ENCODE measurements around the gene MEGF11. TPM values are rescaled to one million over a fixed set of nuclear protein-coding genes. Genes with fewer than 3 reads are reported as not detected.
"Not testable (repeated sequence)": the region's sequence is repeated elsewhere in the genome, so short reads cannot be mapped to it uniquely, and the experiment has no call there.

MEGF11 gene
- total RNA-seq, 1 donor: under 0.01 TPM

DNA sequence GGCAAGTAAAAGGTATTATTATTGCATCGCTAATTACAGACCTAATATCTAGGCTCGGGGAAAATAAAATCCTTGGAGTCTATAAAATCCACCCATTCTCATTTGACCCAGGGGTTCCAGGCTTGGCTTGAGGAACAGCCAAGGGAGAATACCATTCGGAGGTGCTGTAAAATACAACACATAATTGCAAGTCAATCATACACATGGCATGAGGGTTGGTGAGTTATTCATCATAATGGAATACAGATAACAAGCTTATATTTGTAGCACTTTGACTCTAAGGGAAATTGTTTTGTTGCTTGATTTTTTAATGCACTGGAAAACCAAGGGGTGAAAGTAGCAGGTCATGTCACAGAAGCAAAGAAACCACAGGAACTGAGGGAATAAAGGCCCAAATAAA, 23.0 kb upstream of the MEGF11 start:
- TF ChIP-seq, protein P1, sequence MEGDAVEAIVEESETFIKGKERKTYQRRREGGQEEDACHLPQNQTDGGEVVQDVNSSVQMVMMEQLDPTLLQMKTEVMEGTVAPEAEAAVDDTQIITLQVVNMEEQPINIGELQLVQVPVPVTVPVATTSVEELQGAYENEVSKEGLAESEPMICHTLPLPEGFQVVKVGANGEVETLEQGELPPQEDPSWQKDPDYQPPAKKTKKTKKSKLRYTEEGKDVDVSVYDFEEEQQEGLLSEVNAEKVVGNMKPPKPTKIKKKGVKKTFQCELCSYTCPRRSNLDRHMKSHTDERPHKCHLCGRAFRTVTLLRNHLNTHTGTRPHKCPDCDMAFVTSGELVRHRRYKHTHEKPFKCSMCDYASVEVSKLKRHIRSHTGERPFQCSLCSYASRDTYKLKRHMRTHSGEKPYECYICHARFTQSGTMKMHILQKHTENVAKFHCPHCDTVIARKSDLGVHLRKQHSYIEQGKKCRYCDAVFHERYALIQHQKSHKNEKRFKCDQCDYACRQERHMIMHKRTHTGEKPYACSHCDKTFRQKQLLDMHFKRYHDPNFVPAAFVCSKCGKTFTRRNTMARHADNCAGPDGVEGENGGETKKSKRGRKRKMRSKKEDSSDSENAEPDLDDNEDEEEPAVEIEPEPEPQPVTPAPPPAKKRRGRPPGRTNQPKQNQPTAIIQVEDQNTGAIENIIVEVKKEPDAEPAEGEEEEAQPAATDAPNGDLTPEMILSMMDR (IDR thresholded peaks at IDR 0.05; ENCODE audit: insufficient read depth, low read depth, low read length): no peak
- H3K4me3 ChIP-seq (ENCODE audit: low read depth, low read length): no peak overlapping the region
- DNase-seq (ENCODE audit: low read depth): no peak

DNA sequence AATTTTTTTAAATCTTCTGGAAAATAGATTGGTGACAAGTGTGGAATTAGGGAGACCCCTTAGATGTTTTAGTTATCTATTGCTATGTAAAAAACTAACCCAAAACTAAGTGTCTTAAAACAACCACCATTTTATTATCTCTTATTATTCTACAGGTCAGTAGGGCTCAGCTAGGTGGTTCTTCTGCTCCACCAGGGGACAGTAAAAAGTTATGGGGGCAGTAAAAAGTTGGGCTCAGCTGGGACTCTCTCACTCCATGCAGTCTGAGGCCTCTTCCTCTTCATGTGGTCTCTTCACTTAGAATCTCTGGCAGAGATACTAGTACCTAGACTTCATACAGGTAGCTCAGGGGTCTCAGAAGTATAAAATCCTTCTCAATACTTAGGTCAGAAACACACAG, 21.8 kb upstream of the MEGF11 start:
- TF ChIP-seq, protein P1 (IDR thresholded peaks at IDR 0.05; ENCODE audit: insufficient read depth, low read depth, low read length): no peak
- no peak for DNase-seq (ENCODE audit: low read depth)
- H3K4me3 ChIP-seq (ENCODE audit: low read depth, low read length): no peak overlapping the region

DNA sequence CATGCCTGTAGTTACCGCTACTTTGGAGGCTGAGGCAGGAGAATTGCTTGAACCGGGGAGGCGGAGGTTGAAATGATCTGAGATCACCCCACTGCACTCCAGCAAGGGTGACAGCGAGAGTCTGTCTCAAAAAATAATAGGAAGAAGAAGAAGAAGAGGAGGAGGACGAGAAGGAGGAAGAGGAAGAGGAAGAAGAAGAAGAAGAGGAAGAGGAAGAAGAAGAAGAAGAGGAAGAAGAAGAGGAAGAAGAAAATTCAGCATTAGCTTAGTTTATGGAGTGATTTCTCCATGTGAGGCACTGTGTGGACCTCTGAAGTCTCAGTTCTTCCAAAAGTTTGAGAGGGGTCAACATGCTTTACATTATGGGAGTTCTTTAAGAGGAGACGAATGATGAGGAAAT, 17.4 kb upstream of the MEGF11 start:
- TF ChIP-seq, protein P1 (IDR thresholded peaks at IDR 0.05; ENCODE audit: insufficient read depth, low read depth, low read length): no peak
- DNase-seq (ENCODE audit: low read depth): no peak

DNA sequence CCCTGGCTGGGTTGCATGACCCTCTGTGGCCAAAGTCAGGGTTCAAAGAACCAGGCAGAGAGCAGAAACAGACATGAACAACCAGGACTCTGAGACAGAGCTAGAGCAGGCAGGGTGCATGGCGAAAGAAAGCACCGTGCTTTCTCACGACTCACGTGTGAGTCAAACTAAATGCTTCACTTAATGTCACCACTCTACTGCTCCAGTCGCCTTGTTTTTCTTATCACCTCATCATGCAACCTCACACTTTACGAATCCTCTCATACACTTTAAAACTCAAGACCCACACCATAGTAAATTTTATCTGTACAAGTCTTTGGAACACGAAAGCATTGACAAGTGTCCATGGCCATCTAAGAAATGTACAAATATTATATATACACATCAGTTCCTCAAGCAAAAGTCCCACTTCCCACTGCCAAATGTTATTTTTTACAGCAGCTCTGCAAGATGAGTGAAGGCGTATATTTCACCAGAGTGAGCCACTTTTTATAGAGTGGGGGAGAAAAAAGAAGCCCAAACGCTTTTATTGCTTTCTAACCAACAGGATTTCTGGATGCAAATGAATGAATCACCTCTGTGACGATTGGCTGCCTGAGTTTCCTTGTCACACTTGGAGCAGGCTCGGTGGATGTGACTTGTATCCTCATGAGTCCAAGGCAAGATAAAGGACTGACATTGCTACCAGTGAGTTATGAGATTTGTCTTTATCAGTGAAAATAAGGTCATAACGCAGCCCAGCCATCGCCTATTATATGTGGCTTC, 16.0 kb upstream of the MEGF11 start:
- no peak overlapping the region for H3K4me3 ChIP-seq (ENCODE audit: low read depth, low read length)
- DNase-seq (ENCODE audit: low read depth): peak; percentile 74

More for the DNA sequence above, 17.4 kb upstream of the MEGF11 start:
- no peak overlapping the region for H3K4me3 ChIP-seq (ENCODE audit: low read depth, low read length)

DNA sequence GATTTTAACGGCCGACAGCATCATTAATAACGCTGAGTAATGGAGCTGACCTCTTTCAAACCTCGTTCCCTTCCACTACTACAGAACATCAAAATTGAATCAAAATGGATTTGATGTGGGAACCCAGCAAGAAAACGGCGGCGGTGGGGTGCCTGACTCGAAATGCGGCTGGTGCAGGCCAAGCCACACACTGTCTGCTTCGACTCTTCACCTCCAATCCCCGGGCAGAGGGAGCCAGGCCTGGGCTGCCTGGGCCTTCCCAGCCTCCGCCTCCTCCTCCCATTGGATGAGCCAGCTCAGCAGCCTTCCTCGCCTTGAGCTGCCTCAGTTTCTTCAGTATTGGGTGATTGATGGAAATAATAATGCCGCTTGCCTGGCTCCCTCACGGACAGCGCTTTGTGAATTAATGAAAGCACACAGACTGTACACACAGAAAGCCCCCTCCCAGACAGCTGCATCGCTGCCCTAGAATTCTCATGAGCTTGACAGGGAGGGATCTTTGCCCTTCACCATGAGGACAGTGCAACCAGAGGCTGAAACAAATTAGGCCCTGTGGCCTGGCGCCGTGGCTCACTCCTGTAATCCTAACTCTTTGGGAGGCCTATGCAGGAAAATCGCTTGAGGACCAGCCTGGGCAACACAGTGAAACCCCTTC, 11.4 kb upstream of the MEGF11 start:
- H3K4me3 ChIP-seq (ENCODE audit: low read depth, low read length): no peak overlapping the region
- TF ChIP-seq, protein P1 (IDR thresholded peaks at IDR 0.05; ENCODE audit: insufficient read depth, low read depth, low read length): no peak
- no peak for DNase-seq (ENCODE audit: low read depth)

More for the DNA sequence above, 16.0 kb upstream of the MEGF11 start:
- TF ChIP-seq, protein P1 (IDR thresholded peaks at IDR 0.05; ENCODE audit: insufficient read depth, low read depth, low read length): no peak

DNA sequence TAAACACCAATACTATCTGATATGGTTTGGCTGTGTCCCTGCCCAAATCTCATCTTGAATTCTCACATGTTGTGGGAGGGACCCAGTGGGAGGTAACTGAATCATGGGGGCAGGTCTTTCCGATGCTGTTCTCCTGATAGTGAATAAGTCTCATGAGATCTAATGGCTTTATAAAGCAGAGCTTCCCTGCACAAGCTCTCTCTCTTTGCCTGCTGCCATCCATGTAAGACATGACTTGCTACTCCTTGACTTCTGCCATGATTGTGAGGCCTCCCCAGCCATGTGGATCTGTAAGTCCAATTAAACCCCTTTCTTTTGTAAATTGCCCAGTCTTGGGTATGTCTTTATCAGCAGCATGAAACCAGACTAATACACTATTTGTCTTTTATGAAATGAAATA, 9.3 kb upstream of the MEGF11 start:
- H3K4me3 ChIP-seq (ENCODE audit: low read depth, low read length); DNase-seq (ENCODE audit: low read depth): not testable (repeated sequence)

DNA sequence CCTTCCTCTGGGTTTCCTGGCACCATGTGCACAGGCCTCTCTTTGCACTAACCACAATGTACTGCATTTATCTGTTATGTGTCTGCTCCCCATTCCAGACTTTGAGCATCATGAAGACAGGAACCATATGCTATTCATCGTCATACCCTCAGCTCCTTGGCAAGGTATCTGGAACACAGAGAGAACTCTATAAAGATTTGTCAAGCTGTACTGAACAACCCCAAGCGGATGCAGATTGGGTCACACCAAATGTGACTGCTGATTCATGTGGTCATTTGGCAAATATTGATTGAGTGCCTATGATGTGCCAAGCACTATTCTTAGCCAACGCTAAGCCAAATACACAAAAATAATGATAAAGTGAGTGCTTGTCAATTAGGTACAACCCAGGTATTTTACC, 7.5 kb upstream of the MEGF11 start:
- no peak for DNase-seq (ENCODE audit: low read depth)
- no peak overlapping the region for H3K4me3 ChIP-seq (ENCODE audit: low read depth, low read length)
- TF ChIP-seq, protein P1 (IDR thresholded peaks at IDR 0.05; ENCODE audit: insufficient read depth, low read depth, low read length): no peak

Data from fibroblast of villous mesenchyme (primary cell).